GM23338 (cell line): ENCODE results near the gene HACD2.

Experiments used
- CREB1 ChIP-seq: fragments of 250-450 bp; sonication (Bioruptor Pico); IDR thresholded peaks from 2 replicates; pipeline ENCODE4 v1.5.0; 2020; ENCODE audit warnings: low read depth, mild to moderate bottlenecking, moderate library complexity
- EZH2 ChIP-seq: fragments of 200-600 bp; sonication (generic); IDR thresholded peaks from one replicate; pipeline ENCODE4 v1.8.0; 2017; ENCODE audit warnings: antibody characterized with exemption, mild to moderate bottlenecking, low read depth; ENCODE audit not compliant: unreplicated experiment
- EZH2phosphoT487 ChIP-seq: fragments of 200-600 bp; sonication (generic); IDR thresholded peaks from one replicate; pipeline ENCODE4 v1.8.1; 2018; ENCODE audit warnings: antibody characterized with exemption; ENCODE audit not compliant: unreplicated experiment
- JUNB ChIP-seq: IDR thresholded peaks from one replicate; pipeline ENCODE4 v1.6.1; 2016; ENCODE audit warnings: antibody characterized with exemption; ENCODE audit not compliant: unreplicated experiment
- NANOG ChIP-seq: IDR thresholded peaks from 2 replicates; pipeline ENCODE4 v1.6.1; 2016; ENCODE audit warnings: antibody characterized with exemption, borderline replicate concordance
- POLR2AphosphoS5 ChIP-seq: IDR thresholded peaks from 2 replicates; pipeline ENCODE4 v1.6.1; 2016; ENCODE audit warnings: antibody characterized with exemption, low read depth
- REST ChIP-seq: IDR thresholded peaks from one replicate; pipeline ENCODE4 v1.6.1; 2018; ENCODE audit warnings: antibody characterized with exemption; ENCODE audit not compliant: unreplicated experiment
- STAT1 ChIP-seq: IDR thresholded peaks from one replicate; pipeline ENCODE4 v1.6.1; 2016; ENCODE audit warnings: antibody characterized with exemption; ENCODE audit not compliant: unreplicated experiment
- ZNF114 ChIP-seq: fragments of 250-450 bp; sonication (Bioruptor Pico); IDR thresholded peaks from 2 replicates; pipeline ENCODE4 v1.5.0; 2020; ENCODE audit warnings: mild to moderate bottlenecking, moderate library complexity
- ZNF331 ChIP-seq: fragments of 250-450 bp; sonication (Bioruptor Pico); IDR thresholded peaks from 2 replicates; pipeline ENCODE4 v1.5.0; 2020; ENCODE audit warnings: low read depth, mild to moderate bottlenecking, moderate library complexity
- TF ChIP-seq, protein P1 (sequence below), 2 experiments: fragments of 200-600 bp in 1 of 2; sonication (generic) in 1 of 2; conservative IDR thresholded peaks; 2 replicates each; pipeline versions ENCODE4 v1.5.1 to v1.6.1; 2016 to 2017; ENCODE audit warnings: antibody characterized with exemption in 2 of 2, low read depth in 2 of 2, mild to moderate bottlenecking in 2 of 2, moderate library complexity in 1 of 2
- TF ChIP-seq, protein P2 (sequence below): IDR thresholded peaks from 2 replicates; pipeline ENCODE4 v1.6.1; 2016; ENCODE audit warnings: antibody characterized with exemption
- TF ChIP-seq, protein P3 (sequence below): fragments of 250-450 bp; sonication (Bioruptor Pico); IDR thresholded peaks from 2 replicates; pipeline ENCODE4 v1.5.0; 2020; ENCODE audit warnings: mild to moderate bottlenecking, moderate library complexity

GRCh38 chr3:123449102-123449996, 135.5 kb downstream of the HACD2 start:
- TF ChIP-seq, protein P1, sequence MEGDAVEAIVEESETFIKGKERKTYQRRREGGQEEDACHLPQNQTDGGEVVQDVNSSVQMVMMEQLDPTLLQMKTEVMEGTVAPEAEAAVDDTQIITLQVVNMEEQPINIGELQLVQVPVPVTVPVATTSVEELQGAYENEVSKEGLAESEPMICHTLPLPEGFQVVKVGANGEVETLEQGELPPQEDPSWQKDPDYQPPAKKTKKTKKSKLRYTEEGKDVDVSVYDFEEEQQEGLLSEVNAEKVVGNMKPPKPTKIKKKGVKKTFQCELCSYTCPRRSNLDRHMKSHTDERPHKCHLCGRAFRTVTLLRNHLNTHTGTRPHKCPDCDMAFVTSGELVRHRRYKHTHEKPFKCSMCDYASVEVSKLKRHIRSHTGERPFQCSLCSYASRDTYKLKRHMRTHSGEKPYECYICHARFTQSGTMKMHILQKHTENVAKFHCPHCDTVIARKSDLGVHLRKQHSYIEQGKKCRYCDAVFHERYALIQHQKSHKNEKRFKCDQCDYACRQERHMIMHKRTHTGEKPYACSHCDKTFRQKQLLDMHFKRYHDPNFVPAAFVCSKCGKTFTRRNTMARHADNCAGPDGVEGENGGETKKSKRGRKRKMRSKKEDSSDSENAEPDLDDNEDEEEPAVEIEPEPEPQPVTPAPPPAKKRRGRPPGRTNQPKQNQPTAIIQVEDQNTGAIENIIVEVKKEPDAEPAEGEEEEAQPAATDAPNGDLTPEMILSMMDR (conservative IDR thresholded peaks at IDR 0.05; ENCODE audit: low read depth in 2 of 2), result no peak
- no peak for TF ChIP-seq EZH2
- TF ChIP-seq CREB1 (CRISPR knock-in tag), result no peak
- no peak for TF ChIP-seq EZH2phosphoT487
- TF ChIP-seq JUNB, result no peak
- TF ChIP-seq, protein P2, sequence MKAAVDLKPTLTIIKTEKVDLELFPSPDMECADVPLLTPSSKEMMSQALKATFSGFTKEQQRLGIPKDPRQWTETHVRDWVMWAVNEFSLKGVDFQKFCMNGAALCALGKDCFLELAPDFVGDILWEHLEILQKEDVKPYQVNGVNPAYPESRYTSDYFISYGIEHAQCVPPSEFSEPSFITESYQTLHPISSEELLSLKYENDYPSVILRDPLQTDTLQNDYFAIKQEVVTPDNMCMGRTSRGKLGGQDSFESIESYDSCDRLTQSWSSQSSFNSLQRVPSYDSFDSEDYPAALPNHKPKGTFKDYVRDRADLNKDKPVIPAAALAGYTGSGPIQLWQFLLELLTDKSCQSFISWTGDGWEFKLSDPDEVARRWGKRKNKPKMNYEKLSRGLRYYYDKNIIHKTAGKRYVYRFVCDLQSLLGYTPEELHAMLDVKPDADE, result no peak
- no peak for TF ChIP-seq POLR2AphosphoS5
- TF ChIP-seq ZNF114 (CRISPR knock-in tag), result no peak
- TF ChIP-seq, protein P3, sequence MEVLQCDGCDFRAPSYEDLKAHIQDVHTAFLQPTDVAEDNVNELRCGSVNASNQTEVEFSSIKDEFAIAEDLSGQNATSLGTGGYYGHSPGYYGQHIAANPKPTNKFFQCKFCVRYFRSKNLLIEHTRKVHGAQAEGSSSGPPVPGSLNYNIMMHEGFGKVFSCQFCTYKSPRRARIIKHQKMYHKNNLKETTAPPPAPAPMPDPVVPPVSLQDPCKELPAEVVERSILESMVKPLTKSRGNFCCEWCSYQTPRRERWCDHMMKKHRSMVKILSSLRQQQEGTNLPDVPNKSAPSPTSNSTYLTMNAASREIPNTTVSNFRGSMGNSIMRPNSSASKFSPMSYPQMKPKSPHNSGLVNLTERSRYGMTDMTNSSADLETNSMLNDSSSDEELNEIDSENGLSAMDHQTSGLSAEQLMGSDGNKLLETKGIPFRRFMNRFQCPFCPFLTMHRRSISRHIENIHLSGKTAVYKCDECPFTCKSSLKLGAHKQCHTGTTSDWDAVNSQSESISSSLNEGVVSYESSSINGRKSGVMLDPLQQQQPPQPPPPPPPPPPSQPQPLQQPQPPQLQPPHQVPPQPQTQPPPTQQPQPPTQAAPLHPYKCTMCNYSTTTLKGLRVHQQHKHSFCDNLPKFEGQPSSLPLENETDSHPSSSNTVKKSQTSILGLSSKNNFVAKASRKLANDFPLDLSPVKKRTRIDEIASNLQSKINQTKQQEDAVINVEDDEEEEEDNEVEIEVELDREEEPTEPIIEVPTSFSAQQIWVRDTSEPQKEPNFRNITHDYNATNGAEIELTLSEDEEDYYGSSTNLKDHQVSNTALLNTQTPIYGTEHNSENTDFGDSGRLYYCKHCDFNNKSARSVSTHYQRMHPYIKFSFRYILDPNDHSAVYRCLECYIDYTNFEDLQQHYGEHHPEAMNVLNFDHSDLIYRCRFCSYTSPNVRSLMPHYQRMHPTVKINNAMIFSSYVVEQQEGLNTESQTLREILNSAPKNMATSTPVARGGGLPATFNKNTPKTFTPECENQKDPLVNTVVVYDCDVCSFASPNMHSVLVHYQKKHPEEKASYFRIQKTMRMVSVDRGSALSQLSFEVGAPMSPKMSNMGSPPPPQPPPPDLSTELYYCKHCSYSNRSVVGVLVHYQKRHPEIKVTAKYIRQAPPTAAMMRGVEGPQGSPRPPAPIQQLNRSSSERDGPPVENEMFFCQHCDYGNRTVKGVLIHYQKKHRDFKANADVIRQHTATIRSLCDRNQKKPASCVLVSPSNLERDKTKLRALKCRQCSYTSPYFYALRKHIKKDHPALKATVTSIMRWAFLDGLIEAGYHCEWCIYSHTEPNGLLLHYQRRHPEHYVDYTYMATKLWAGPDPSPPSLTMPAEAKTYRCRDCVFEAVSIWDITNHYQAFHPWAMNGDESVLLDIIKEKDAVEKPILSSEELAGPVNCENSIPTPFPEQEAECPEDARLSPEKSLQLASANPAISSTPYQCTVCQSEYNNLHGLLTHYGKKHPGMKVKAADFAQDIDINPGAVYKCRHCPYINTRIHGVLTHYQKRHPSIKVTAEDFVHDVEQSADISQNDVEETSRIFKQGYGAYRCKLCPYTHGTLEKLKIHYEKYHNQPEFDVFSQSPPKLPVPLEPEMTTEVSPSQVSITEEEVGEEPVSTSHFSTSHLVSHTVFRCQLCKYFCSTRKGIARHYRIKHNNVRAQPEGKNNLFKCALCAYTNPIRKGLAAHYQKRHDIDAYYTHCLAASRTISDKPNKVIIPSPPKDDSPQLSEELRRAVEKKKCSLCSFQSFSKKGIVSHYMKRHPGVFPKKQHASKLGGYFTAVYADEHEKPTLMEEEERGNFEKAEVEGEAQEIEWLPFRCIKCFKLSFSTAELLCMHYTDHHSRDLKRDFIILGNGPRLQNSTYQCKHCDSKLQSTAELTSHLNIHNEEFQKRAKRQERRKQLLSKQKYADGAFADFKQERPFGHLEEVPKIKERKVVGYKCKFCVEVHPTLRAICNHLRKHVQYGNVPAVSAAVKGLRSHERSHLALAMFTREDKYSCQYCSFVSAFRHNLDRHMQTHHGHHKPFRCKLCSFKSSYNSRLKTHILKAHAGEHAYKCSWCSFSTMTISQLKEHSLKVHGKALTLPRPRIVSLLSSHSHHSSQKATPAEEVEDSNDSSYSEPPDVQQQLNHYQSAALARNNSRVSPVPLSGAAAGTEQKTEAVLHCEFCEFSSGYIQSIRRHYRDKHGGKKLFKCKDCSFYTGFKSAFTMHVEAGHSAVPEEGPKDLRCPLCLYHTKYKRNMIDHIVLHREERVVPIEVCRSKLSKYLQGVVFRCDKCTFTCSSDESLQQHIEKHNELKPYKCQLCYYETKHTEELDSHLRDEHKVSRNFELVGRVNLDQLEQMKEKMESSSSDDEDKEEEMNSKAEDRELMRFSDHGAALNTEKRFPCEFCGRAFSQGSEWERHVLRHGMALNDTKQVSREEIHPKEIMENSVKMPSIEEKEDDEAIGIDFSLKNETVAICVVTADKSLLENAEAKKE, result no peak
- no peak for TF ChIP-seq REST
- TF ChIP-seq NANOG, result no peak
- TF ChIP-seq ZNF331, result no peak
- no peak for TF ChIP-seq STAT1
